Spleen (tissue), 11 donors: ENCODE measurements around the gene R3HCC1L. TPM values are rescaled to one million over a fixed set of nuclear protein-coding genes. Genes with fewer than 3 reads are reported as not detected.

Experiments
- DNase-seq: peaks from one replicate; pipeline ENCODE4 v3.0.0-alpha.2; 2020
- H3K27ac ChIP-seq, 8 donors: fragments of 200-600 bp; sonication (generic) in 7 of 8; 1 replicate in 4 of 8; 2 replicates in 4 of 8; pipeline versions ENCODE4 v1.5.0 to v1.8.0; 2016 to 2021; ENCODE audit warnings: inconsistent platforms in 4 of 8, mild to moderate bottlenecking in 4 of 8, moderate library complexity in 1 of 8
- H3K27me3 ChIP-seq, 7 donors: fragments of 200-600 bp; sonication (generic) in 6 of 7; replicated peaks in 1 of 7; 1 replicate in 4 of 7; 2 replicates in 3 of 7; pipeline versions ENCODE4 v1.5.0 to v1.8.0; 2016 to 2021; ENCODE audit warnings: inconsistent platforms in 3 of 7, mild to moderate bottlenecking in 1 of 7
- H3K36me3 ChIP-seq, 6 donors: fragments of 200-600 bp; sonication (generic) in 5 of 6; 1 replicate in 4 of 6; 2 replicates in 2 of 6; pipeline versions ENCODE4 v1.5.0 to v1.8.0; 2016 to 2021; ENCODE audit warnings: inconsistent platforms in 2 of 6
- H3K4me1 ChIP-seq, 6 donors: fragments of 200-600 bp; sonication (generic) in 5 of 6; 1 replicate in 3 of 6; 2 replicates in 3 of 6; pipeline versions ENCODE4 v1.5.0 to v1.8.0; 2016 to 2021; ENCODE audit warnings: inconsistent platforms in 3 of 6
- H3K4me3 ChIP-seq, 8 donors: fragments of 200-600 bp; sonication (generic) in 7 of 8; 1 replicate in 4 of 8; 2 replicates in 4 of 8; pipeline versions ENCODE4 v1.5.0 to v1.8.0; 2016 to 2021; ENCODE audit warnings: inconsistent platforms in 4 of 8, mild to moderate bottlenecking in 4 of 8, moderate library complexity in 2 of 8
- H3K9me3 ChIP-seq, 8 donors: fragments of 200-600 bp; sonication (generic) in 7 of 8; 1 replicate in 4 of 8; 2 replicates in 4 of 8; pipeline versions ENCODE4 v1.5.0 to v1.8.0; 2016 to 2021; ENCODE audit warnings: inconsistent platforms in 4 of 8
- POLR2A ChIP-seq, 3 donors: fragments of 450-650 bp; IDR thresholded peaks; one replicate each; pipeline ENCODE4 v1.5.1; 2017; ENCODE audit warnings: antibody characterized with exemption in 3 of 3, mild to moderate bottlenecking in 1 of 3
- POLR2AphosphoS5 ChIP-seq, 3 donors: sonication (generic); formaldehyde crosslinking; IDR thresholded peaks; one replicate each; pipeline ENCODE4 v1.5.1; 2017; ENCODE audit warnings: antibody characterized with exemption in 3 of 3
- WGBS, 5 donors: extraction: QIAGEN DNeasy Blood & Tissue Kit in 3 of 5; methylation state at CpG; one replicate each; pipeline versions ENCODE4 v1.1.5 to v1.1.7; 2013 to 2018; 5-methylcytosine and 5-hydroxymethylcytosine counted together
- intact Hi-C: fragments of 100-400 bp; cut with DNase I; formaldehyde crosslinking; loops from one replicate; pipeline ENCODE4 v1.15.0; 2023; ENCODE audit warnings: low total_unique reads
- polyA plus RNA-seq, 3 donors: library from polyadenylated mRNA; stranded (reverse); fragments of 200-250 nt; gene quantifications; one replicate each; pipeline ENCODE4 v1.2.1, GENCODE V29; 2013
- total RNA-seq, 7 donors: library from RNA; depleted of rRNA in 3 of 7; stranded (reverse); fragments of >200 nt in 3 of 7; fragmentation: NEBNext Ultra II Directional in 4 of 7; extraction: Animal tissue kit (Norgen Biotek cat#: 25700) in 4 of 7; gene quantifications; one replicate each; pipeline versions ENCODE4 v1.1.0 to v1.2.1, GENCODE V29; 2016 to 2021
- TF ChIP-seq, protein P1 (sequence below), 11 experiments: fragments of 200-600 bp in 7 of 11; fragments of 450-650 bp in 4 of 11; sonication (generic) in 4 of 11; IDR thresholded peaks in 8 of 11; conservative IDR thresholded peaks in 3 of 11; 1 replicate in 7 of 11; 2 replicates in 4 of 11; pipeline versions ENCODE4 v1.4.0 to v1.8.0; 2016 to 2021; ENCODE audit warnings: antibody characterized with exemption in 11 of 11, inconsistent platforms in 4 of 11, mild to moderate bottlenecking in 1 of 11
- donor health status: healthy with polysubstance abuse.
- donor health status: DM: no; HTN: no; CAD: no; lungs with moderate emphysema.
- donor health status: DM: no; HTN: no; CAD: no.
- donor health status: Bipolar disorder and iron deficiency.
- donor health status: healthy.
- donor health status: DM: no; HTN: no; CAD: no.
- donor health status: DM: yes; HTN: yes; CAD: no.

R3HCC1L gene
- total and polyA plus RNA-seq, 10 donors = 9.0 to 21.2 (median 18.5) TPM

DNA sequence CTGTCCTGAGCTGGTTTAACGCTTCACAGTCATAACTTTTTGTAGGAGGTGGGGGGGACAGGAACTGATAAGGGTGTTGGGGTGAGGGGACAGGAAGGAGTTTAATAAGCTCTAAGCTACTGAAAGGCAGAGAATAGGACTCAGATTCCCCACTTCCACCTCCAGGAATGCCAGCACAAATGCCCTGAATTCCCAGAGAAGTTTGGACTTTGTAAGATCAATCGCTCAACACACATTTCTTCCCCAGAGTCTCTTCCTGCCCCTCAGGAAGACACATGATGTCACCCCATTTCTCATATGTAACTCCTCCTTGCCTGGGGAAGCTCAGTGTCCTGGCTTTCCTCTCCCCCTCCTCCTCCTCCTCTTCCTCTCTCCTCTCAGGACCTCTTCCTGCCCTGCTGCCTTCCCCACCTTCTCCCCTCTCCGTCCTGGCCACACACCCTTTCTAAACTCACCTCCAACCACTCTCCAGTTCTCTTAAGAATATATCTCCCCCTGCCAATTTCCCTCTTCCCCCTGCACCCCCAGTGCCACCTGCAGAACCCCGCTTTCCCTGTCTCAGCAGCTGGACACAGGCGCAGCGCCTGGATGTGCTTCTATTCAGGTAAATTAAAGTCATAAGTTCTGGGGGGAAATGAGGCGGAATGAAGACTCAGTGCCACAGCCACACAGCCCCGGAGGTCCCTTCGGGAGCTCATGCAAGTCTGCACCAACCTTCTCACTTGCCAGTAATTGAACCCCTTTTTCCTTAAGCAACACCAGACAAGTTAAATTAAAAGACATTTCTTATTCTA is 138.8 kb downstream of the R3HCC1L start:
- H3K4me1 ChIP-seq = peaks cover 0 to 20% (median 8%) of the 10 kb centered on the region in 6 donors
- intact Hi-C loops = no loop called here
- DNase-seq = no peak
- peaks cover 0 to 19% (median 3%) of the 10 kb centered on the region in 7 donors for H3K27me3 ChIP-seq
- no peak overlapping the region for H3K4me3 ChIP-seq
- H3K27ac ChIP-seq = no peak overlapping the region
- H3K9me3 ChIP-seq = no peaks in the 10 kb centered on the region
- 78 to 82% (median 79%) methylated on average over 9 of the region's 9 CpGs for WGBS, 5 donors
- TF ChIP-seq, protein P1, sequence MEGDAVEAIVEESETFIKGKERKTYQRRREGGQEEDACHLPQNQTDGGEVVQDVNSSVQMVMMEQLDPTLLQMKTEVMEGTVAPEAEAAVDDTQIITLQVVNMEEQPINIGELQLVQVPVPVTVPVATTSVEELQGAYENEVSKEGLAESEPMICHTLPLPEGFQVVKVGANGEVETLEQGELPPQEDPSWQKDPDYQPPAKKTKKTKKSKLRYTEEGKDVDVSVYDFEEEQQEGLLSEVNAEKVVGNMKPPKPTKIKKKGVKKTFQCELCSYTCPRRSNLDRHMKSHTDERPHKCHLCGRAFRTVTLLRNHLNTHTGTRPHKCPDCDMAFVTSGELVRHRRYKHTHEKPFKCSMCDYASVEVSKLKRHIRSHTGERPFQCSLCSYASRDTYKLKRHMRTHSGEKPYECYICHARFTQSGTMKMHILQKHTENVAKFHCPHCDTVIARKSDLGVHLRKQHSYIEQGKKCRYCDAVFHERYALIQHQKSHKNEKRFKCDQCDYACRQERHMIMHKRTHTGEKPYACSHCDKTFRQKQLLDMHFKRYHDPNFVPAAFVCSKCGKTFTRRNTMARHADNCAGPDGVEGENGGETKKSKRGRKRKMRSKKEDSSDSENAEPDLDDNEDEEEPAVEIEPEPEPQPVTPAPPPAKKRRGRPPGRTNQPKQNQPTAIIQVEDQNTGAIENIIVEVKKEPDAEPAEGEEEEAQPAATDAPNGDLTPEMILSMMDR (IDR thresholded peaks at IDR 0.05 in 8 of 11, conservative IDR thresholded peaks at IDR 0.05 in 3 of 11) = no peak
- no peak for TF ChIP-seq POLR2AphosphoS5 (IDR thresholded peaks at IDR 0.05)
- TF ChIP-seq POLR2A (IDR thresholded peaks at IDR 0.05) = no peak
- H3K36me3 ChIP-seq = no peaks in the 10 kb centered on the region

DNA sequence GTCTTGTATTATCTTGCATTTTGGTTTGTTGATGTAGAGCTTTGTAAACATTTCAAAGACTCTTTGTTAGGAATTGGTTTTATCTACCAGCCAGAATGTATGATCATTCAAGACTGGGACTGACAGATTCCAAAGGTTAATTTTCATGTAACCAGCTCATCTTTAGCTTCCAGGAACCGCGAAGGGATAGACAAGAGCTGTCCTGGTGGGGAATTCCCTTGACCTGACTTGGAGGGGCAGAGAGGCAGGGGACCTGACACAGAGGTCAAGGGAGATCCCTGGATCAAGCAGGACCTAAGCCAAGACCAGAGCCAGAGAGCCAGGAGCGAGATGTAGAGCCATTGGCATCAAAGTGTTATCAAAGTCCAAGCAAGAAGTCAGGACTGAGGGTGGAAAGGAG is 140.1 kb downstream of the R3HCC1L start:
- H3K4me1 ChIP-seq = peaks cover 0 to 8% (median 1%) of the 10 kb centered on the region in 6 donors
- H3K4me3 ChIP-seq = no peak overlapping the region
- H3K27me3 ChIP-seq = peaks cover 0 to 6% (median 0%) of the 10 kb centered on the region in 7 donors
- no peak for DNase-seq
- 72 to 96% (median 88%) methylated on average over 3 of the region's 3 CpGs for WGBS, 5 donors
- TF ChIP-seq POLR2AphosphoS5 (IDR thresholded peaks at IDR 0.05) (no peak), POLR2A (IDR thresholded peaks at IDR 0.05) (no peak)
- TF ChIP-seq, protein P1 (IDR thresholded peaks at IDR 0.05 in 8 of 11, conservative IDR thresholded peaks at IDR 0.05 in 3 of 11) = no peak
- no peaks in the 10 kb centered on the region for H3K9me3 ChIP-seq
- intact Hi-C loops = no loop called here
- no peaks in the 10 kb centered on the region for H3K36me3 ChIP-seq
- no peak overlapping the region for H3K27ac ChIP-seq

DNA sequence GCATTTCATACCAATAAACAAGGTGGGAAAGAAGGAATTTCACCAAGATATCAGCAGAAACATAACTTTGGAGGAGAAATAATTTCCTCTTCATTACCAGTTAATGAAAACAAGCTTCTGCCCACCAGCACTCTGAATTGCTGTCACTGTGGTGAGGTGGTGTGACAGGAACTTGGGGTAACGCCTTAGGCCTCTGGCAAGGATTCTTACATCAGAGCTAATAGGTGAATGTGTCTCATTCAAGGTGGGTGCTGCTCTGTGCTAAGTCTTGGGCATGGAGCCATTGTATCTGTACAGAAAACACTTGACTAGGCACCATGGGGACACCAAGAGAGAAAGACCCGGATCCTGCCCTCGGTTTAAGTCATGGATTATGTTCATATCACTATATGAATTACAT is 141.9 kb downstream of the R3HCC1L start:
- H3K4me1 ChIP-seq = no peaks in the 10 kb centered on the region
- 77 to 95% (median 80%) methylated on average over 3 of the region's 3 CpGs for WGBS, 5 donors
- no peak overlapping the region for H3K4me3 ChIP-seq
- H3K36me3 ChIP-seq = no peaks in the 10 kb centered on the region
- TF ChIP-seq, protein P1 (IDR thresholded peaks at IDR 0.05 in 8 of 11, conservative IDR thresholded peaks at IDR 0.05 in 3 of 11) = no peak
- TF ChIP-seq POLR2AphosphoS5 (IDR thresholded peaks at IDR 0.05) (no peak), POLR2A (IDR thresholded peaks at IDR 0.05) (no peak)
- intact Hi-C loops = no loop called here
- DNase-seq = no peak
- H3K27me3 ChIP-seq = no peaks in the 10 kb centered on the region
- no peak overlapping the region for H3K27ac ChIP-seq
- peaks cover 0 to 12% (median 8%) of the 10 kb centered on the region in 8 donors for H3K9me3 ChIP-seq

DNA sequence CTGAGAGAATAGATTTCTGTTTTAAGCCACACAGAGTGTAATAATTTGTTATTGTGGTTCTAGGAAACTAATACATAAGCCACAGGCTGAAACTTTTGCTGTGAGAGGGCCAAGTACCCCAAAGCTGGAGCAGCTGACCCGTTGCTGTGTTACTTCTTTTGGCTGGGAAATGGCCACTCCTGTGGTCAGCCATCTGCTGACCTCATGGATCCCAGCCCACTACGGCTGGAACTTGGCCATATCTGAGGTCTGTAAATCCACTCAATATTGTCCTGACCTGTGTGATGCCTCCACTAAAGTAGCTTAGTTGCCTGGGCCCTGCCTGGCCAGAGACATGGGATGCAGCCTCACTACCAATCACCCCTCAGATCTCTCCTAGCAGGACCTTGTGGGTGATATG is 151.0 kb downstream of the R3HCC1L start:
- intact Hi-C loops = no loop called here
- TF ChIP-seq POLR2A (IDR thresholded peaks at IDR 0.05) (no peak), POLR2AphosphoS5 (IDR thresholded peaks at IDR 0.05) (no peak)
- TF ChIP-seq, protein P1 (IDR thresholded peaks at IDR 0.05 in 8 of 11, conservative IDR thresholded peaks at IDR 0.05 in 3 of 11) = no peak
- no peak for DNase-seq
- Histone ChIP-seq H3K4me1 (no peaks in the 10 kb centered on the region), H3K4me3 (no peak overlapping the region), H3K27ac (no peak overlapping the region), H3K27me3 (peaks cover 0 to 19% (median 0%) of the 10 kb centered on the region in 7 donors), H3K9me3 (peaks cover 0 to 18% (median 17%) of the 10 kb centered on the region in 8 donors), H3K36me3 (no peaks in the 10 kb centered on the region)
- 52 to 83% (median 67%) methylated on average over 2 of the region's 2 CpGs for WGBS, 5 donors
